GM18909 (cell line): Measurements from ENCODE around the gene FNDC11.
"Not testable (repeated sequence)": the region's sequence is repeated elsewhere in the genome, so short reads cannot be mapped to it uniquely, and the experiment has no call there.

Source experiments
- ATAC-seq: cut with Tn5 transposase; IDR thresholded peaks from one replicate; pipeline ENCODE4 v1.9.1; 2021; ENCODE audit warnings: mild to moderate bottlenecking; ENCODE audit not compliant: unreplicated experiment, poor library complexity

FNDC11 gene

DNA sequence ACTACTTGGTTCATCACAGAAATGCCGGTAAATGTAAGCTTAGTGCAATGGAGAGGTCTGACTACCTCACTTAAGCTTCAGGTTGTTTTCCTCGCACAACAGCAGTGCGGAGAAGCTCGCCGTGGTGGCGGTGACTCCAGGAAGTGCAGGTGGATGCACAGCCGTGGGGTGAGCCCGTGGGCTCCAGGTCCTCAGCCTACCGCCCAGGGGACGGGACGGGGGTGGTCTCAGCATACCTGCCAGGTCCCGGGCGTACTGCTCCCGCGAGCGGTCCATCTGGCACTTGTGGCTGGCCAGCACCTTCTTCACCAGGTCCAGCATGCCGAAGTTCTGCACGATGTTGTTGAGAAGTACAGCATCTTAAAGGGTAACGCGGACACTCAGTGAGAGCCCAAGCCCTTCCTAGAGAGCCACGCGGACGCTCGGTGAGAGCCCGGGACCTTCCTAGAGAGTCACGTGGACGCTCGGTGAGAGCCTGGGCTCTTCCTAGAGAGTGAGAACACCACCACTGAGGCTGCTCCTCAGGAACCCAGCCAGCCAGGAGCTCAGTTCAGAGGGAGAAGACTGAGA is 37.9 kb downstream of the FNDC11 start:
- no peak for ATAC-seq

DNA sequence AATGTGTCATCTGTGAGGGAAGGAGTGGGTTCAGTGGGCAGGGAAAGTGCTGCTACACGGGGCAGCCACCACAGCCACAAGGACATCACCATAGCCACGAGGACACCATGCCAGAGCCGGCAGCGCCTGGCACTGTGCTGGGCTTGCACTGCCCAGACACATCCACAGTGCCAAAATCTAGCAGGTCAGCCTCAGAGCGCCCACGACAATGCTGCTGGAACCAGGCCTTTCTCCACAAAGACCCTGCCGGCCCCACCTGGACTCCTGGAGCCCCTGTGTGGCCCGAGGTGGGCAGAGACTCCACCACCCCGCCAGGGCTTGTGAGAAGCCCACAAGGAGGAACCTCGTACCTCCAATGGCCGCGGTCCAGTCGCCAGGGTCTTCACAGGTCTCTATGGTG is 38.7 kb downstream of the FNDC11 start:
- no peak for ATAC-seq

DNA sequence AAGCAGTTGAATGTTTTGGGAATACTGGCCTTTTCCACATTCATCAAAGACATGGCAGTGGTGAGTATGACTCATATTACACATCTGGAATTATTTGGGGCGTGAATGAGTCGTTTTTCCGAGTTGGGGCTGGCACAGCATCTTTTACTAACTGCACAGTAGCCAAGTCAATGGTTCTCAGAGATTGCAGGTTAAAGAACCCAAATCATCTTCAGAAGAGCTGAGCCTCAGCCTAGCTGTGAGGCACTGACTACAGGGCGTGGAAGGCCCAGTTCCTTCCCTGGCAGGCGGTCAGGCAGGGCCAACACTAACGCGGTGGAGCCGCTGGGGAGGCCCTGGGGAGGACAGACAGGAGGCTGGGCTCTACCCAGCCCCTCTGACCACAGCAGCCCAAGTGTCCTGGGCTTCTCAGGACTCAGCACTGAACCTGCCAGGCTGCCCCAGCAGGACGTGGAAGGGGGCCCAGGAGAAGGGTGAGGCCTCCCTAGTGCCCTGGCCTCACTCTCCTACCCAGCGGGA is 40.1 kb downstream of the FNDC11 start:
- no peak for ATAC-seq

DNA sequence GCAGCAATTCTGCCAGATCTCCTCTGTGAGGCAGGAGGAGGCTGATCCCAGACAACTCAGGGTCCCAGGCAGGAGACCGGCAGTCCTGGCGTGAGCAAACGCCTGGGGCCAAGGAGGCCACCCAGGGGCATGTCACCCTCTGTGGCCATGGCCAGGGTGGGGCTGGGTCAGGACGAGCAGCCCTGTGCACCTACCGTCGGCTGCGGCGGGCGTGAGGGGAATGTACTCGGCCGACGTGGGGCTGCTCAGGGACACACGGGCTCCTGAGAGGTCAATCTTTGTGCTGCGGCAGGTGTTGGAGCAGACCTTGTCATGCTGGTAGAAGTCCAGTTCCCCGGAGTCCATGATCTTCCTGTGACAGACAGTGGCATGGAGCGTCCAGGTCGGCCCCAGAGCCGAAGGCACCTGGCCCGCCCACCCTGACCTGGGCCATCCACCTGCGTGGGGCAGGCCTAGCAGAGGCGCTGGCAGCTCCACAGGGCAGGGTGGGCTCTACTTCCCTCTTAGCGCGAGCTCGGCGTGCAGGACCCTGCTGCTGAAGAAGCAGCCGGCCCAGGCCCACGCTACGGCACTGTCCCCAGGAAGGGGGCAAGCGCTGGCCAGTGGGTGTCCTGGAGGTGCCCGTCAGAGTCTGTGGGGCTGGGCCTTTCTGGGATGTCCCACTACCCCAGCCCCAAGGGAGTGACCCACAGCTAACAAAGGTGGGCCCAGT is 41.6 kb downstream of the FNDC11 start:
- no peak for ATAC-seq

GRCh38 chr20:63596423-63596822 is 42.5 kb downstream of the FNDC11 start:
- no peak for ATAC-seq

DNA sequence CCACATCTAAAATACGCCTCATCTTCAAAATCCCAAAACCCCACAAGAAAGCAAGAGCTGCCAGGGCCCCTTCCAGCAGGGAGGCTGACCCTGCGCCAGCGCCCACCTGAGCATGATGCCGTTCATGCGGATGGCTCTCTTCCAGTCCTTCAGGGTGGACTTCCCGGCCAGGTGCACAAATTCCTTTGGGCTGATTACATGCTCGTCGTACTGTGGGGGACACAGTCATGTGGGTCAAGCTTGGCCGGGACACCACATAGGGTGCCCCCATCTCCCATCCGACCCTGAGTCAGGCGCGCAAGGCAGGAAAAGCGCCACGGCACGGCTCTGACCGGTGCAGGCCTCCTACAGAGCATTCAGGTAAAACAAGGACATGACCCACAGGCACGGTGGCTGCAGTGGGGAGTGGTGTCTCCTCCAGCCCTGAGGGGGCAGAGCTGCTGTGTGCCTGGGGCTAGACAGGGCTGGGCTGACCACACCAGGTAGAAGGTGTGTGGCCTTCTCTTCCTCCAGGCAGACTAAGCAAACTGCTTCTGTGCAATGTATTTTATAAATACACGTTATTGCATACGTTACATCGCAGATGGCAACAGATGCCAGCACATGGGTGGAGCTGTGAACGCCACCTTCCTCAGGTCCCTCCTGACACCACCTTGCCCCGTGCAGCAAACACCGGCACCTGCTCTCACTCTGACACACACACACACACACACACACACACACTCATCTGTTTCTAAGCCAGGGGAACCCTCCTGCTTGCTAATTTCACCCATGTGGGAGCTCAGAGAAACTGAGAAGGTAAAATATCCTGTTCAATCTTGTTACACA is 43.9 kb downstream of the FNDC11 start:
- ATAC-seq, result no peak

DNA sequence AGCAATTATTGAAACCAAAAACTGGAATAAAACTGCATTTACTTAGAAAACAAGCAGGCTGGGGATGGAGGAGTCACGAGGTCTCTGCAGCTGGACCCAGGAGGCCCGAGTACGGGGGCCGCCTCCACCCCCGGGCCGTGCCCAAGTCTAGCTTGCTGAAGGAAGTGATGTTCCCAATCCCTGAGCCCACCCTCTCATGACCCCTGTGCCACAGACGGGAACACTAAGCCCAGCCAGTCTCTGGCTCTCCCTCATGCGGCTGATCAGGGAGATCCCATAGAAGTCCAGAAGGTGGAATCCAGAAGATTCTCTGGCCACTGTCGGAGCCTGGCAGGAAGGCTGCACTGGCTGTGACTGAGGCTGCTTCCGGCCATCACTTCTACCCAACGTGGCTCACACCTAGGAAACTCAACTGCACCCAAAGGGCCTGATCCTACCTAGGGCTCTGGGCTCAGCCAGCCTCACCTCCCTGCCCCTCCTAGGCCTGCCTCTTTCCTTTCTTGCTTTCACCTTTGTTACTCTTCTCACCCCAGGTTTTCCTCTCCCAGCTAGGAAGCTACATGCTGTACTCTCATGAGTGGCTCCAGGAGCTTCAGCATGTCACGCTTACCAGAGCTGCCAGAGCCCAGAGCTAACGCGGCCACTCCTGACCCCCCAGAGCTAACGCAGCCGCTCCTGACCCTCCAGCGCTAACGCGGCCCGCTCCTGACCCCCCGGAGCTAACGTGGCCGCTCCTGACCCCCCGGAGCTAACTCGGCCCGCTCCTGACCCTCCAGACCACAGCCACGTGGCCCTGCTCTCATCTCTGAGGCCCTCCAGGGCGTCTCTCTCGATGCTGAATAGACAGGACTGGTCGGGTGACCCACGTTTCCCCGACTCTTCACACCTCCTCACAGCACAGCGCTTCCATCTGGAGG is 44.8 kb downstream of the FNDC11 start:
- ATAC-seq, result no peak

- no peak for ATAC-seq
Measured at GRCh38 chr20:63599396-63600050, 45.6 kb downstream of the FNDC11 start.

GRCh38 chr20:63601679-63602078 is 47.7 kb downstream of the FNDC11 start:
- ATAC-seq, result not testable (repeated sequence)

- no peak for ATAC-seq
Measured at GRCh38 chr20:63602321-63602720, 48.4 kb downstream of the FNDC11 start.
